SKM-1 (cell line): ENCODE data around the gene MEGF6.

Source experiments
- DNase-seq: peaks from one replicate; lab custom pipeline; 2025; ENCODE audit not compliant: unreplicated experiment; lab: John Stamatoyannopoulos, UW

Gene MEGF6

DNA sequence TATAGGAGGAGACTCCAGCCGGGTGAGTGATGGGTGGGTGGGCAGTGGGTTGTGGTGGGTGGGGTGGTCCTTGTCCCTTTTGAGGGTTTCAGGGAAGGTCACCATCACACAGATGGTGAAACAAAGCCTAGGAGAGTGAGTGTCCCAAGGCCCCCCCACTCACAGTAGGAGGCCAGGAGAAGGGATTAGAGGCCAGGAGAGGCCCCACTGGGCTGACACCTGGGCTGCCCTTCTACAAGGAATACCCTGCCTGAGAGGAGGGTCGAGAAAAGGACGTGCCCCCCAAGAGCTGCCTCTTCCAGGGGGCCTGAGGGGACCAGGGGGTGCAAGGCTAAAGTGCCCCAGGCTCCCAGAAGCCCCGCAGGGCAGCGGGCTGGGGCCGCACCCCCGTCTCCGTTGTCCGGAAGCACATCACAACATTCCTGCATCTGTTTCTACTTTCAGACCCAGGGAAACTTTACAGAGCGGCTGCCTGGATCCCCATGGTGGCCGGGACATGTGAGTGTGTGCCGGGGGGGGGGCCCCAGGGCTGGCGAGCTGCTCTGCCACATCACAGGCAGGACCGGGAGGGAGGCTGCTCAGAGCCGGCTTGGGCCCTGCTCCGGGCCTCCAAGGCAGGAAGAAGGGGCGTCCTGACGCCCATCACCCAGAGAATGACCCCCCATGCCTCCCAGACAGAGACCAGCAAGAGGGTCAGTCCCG lies 88.6 kb downstream of the MEGF6 start:
- no peak for DNase-seq

DNA sequence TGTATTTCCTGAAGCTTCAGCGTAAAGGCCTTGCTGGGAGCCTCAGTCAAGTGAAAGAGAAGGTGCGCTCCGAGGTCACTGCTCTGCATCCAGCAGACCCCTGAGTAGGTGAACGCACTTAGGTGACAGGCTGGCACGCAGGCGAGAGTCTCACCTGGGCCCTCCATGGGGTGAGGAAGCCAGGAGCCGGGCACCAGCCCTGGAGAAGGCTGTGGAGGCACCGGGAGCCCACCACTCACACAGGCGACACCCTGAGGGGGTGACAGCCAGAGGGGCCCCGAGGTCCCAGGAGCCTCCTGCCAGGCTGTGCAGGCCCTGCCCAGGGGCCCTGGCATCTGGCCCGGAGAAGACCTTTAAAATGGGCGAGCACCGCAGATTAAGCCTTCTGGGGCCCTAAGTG lies 89.2 kb downstream of the MEGF6 start:
- DNase-seq, result no peak

GRCh38 chr1:3521426-3521825 lies 89.9 kb downstream of the MEGF6 start:
- DNase-seq, result no peak

GRCh38 chr1:3520419-3521378 lies 90.6 kb downstream of the MEGF6 start:
- DNase-seq, result no peak

DNA sequence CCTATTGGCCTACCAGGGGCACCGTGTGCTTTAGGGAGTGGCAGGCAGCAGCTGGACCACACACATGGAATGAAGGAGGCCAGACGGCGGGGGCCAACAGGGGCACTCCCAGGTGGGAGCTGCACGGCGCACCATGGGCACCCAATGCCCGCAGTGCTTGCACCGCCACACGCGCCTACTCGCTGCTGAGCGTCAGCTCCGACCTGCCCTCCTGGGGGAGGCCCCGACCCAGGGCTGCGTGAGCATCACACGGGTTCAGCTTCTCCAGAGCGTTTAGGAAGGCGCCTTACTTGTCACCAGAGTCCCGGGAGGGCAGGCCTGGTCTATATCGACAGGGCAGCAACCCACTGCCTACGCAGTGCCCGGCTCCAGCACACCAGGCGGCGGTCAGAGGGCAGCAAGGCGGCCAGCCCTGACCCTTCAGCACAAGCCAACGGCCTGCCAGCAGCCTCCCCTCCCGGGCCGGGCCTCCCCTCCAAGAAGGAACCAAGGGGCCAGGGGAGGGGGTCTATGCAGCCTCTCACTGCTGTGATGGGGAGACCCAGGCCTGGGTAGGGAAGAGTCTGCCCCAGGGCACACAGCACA lies 91.9 kb downstream of the MEGF6 start:
- no peak for DNase-seq

GRCh38 chr1:3518756-3519155 lies 92.6 kb downstream of the MEGF6 start:
- no peak for DNase-seq

- DNase-seq, result no peak
These were observed 93.1 kb downstream of the MEGF6 start for GRCh38 chr1:3518256-3518655.

DNA sequence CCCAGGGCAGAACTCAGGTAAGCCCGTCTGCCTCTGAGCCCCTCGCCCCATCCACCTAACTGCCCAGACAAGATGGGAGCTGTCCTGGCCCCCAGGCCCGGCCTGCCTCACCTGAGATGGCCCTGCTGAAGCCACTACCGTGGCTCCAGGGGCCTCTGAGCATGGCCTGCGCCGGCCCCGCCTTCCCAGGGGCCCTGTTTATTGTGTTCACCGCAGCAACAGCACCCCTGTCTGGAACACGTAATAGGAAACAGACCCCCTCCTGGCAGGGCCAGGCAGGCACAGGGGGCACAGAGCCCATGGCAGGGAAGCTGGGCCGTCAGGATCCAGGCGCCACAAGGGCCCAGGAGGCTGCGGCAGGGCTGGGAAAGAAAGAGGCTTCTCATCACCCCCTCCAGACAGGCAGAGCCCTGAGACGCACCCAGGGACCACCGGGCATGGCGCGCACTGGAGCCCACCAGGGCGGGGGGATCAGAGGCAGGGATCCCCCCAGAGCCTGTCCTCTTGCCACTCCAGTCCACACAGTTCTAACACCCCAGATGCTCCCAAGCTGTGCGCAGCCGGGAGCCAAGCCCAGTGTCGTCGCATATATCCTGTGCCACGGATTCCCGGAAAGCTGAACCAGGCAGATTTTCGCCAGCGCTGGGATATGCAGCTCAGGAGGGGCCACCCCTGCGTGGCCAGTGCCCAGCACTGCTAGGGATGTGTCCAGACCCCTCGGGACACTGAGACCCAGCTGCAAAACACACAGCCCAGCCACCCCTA lies 94.2 kb downstream of the MEGF6 start:
- DNase-seq, result no peak

DNA sequence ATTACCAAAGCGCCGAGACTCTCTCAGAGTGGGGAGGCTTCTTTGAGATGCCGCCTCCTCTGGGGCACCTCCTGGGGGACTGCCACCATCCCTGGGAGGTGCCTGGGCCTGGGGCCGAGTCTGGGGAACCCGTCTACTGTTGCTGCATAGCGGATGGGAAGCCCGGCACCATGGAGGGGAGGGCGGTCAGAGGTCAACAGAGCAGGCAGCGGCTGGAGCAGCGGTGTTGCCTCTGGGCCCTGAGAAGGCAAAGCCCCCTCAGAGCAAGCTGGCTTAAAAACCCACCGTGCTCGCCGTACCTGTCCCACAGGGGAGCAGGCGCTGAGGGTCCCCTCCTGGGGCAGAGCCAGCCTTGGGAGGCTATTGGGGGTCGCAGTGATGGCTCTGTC lies 94.8 kb downstream of the MEGF6 start:
- no peak for DNase-seq

DNA sequence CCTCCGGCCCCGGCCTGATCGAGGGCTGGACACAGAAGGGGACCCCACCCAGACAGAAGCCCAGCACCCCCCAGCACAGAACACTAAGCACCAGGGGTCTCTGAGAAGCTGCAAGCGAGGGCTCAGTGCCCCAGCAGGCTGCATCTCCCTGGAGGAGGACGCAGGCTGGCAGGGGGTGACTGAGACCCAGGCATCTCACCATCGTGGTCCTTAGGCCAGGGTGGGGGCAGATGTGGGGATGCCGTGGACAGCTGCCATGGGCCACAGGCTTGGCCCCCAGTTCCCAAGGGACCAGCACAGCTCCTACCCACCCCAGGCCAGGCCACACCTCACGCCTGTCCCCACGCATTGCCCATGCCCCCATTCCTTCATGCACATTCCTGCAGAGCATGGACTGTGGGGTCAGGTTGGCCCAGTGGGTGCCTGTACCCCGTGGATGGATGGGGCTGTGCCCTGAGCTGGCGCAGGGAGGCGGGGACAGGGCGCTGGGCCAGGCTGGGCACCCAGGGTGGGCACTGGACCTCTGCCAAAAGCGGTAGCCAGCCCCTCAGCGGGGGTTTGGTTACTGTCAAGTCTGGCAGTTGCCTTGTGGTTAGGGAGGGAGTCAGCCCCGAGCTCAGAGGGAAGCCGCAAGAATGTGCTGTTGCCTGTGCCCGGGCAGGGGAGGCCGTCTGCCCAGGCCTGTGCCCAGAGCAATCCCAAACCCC lies 95.4 kb downstream of the MEGF6 start:
- no peak for DNase-seq

DNA sequence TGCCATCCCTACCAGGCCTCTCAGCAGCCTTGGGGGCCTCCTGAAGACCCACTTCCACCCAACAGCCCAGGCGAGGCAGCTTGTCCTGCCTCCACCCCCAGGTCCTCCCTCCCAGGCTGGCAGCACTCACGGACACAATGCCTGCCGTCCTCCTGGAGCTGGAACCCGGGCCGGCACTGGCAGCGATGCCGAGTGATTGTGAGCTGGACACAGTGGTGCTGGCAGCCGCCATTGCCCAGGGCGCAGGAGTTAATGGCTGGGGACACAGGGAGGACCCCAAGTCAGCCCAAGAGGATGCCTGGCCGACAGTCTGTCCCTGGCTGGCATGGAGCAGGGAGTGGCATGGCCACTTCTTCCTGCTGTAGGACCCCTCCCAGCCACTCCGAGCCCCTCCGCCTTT lies 96.0 kb downstream of the MEGF6 start:
- no peak for DNase-seq

DNA sequence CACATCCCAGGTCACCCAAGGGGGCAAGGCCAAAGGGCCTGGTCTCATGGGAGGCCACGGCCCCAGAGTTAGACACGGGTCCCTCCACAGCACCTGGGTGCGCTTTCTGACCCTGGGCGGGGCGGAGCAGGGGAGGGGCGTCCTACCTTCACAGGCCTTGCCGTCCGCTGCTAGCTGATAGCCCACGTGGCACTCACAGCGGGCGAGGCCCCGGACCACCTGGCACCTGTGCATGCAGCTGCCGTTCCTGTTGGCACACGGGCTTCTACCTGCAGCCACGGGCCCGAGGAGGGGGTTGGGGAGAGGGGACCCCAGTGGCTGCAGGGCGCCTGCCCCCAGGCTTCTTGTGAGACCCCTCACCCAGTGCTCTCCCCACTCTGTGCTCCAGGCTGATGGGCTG lies 96.9 kb downstream of the MEGF6 start:
- no peak for DNase-seq

DNA sequence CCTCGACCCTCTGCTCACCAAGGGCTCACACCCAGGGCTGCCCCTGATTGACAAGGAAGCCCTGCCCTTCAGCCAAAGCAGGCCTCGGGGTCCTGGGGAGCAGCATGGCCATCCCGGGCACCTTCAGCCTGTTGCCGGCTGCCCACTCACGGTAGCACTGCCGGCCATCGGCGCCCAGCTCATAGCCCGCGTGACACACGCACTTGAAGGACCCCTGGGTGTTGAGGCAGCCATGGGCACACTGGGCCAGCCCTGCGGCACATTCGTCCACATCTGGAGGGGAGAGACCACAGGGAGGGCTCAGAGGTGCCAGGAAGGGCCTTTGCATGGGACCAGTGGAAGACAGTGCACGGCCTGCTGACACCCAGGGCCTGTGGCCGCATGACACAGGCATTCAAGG lies 99.5 kb downstream of the MEGF6 start:
- DNase-seq, result no peak

- DNase-seq, result no peak
These were observed 100.0 kb downstream of the MEGF6 start for GRCh38 chr1:3511306-3511705.

DNA sequence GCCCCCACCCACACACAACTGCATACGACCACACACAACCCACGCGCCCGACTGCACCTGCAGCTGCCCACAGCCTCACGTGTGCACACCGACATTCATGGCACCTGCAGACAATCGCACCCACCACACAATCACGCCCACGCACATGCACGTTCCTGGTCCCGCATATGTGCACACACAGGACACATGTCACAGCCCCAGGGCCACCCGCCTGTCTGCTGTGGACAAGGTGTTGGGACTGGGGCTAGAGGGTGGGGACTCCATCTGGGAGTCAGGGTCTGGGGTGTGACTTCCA lies 100.4 kb downstream of the MEGF6 start:
- DNase-seq, result no peak

DNA sequence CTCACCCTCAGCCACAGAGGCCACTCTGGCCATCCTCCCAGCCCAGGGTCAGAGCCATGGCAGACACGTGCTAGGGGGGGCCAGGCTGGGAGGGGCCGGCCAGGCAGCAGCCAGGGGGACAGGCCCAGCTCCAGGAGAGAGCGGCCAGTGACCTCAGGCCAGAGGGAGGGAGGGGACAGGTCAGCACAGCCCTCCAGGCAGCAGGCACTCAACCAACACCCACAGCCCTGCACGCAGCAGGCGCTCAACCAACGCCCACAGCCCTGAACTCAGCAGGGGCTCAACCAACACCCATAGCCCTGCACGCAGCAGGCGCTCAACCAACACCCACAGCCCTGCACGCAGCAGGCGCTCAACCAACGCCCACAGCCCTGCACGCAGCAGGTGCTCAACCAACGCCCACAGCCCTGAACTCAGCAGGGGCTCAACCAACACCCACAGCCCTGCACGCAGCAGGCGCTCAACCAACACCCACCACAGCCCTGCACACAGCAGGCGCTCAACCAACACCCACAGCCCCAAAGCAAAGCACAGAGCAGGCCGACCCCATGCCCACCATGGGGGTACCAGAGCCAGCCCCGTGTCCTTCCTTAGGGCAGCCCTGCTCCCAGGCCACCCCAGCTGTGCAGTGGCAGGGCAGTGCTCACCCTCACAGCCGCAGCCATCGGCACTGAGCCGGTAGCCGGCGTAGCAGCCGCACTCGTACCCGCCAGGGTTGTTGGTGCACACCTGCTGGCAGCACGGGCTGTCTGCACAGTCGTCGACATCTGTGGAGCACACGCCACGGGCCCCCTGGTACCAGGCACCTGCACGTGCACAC lies 101.0 kb downstream of the MEGF6 start:
- no peak for DNase-seq

GRCh38 chr1:3509721-3510120 lies 101.6 kb downstream of the MEGF6 start:
- DNase-seq, result no peak

GRCh38 chr1:3508757-3509415 lies 102.4 kb downstream of the MEGF6 start:
- no peak for DNase-seq

GRCh38 chr1:3507636-3508275 lies 103.6 kb downstream of the MEGF6 start:
- no peak for DNase-seq
